H1 (cell line): Measurements from ENCODE around the gene KLHL36. TPM values are rescaled to one million over a fixed set of nuclear protein-coding genes. Genes with fewer than 3 reads are reported as not detected.

Source experiments
- CTCF ChIA-PET: fragments of 300-600 bp; sonication (Branson Sonifier 250); formaldehyde crosslinking; loops from one replicate; lab custom pipeline; 2021; ENCODE audit not compliant: partially characterized antibody; lab: Charles Lee
- POLR2A ChIA-PET: fragments of 300-600 bp; sonication (Branson Sonifier 250); formaldehyde crosslinking; loops from one replicate; lab custom pipeline; 2021; ENCODE audit warnings: inconsistent platforms; ENCODE audit not compliant: partially characterized antibody; lab: Charles Lee
- DNase-seq, 2 experiments: peaks; one replicate each; pipeline versions ENCODE4 v3.0.0 to v3.0.0-alpha.2; 2010 to 2022; ENCODE audit warnings: low spot score in 2 of 2, low read depth in 1 of 2, mixed read lengths in 1 of 2
- FAIRE-seq: peaks from 2 replicates; lab custom pipeline; 2011; peaks lifted over from hg19 to GRCh38; lab: Jason Lieb, UNC
- H2AFZ ChIP-seq: 2 replicates; pipeline ENCODE4 v1.8.1; 2012; ENCODE audit warnings: low read length, inconsistent platforms
- H2AK5ac ChIP-seq: 2 replicates; pipeline ENCODE4 v1.6.1; 2013; ENCODE audit warnings: low read depth, low read length
- H2BK120ac ChIP-seq: replicated peaks from 2 replicates; pipeline ENCODE3; 2013; ENCODE audit warnings: low read depth, low read length, inconsistent platforms
- H2BK12ac ChIP-seq: 2 replicates; pipeline ENCODE4 v1.6.1; 2013; ENCODE audit warnings: low read depth, low read length
- H2BK15ac ChIP-seq: 2 replicates; pipeline ENCODE4 v1.6.1; 2013; ENCODE audit warnings: low read length
- H2BK20ac ChIP-seq: 2 replicates; pipeline ENCODE4 v1.6.1; 2013; ENCODE audit warnings: low read length
- H2BK5ac ChIP-seq: 2 replicates; pipeline ENCODE4 v1.6.1; 2013; ENCODE audit warnings: low read depth, low read length
- H3K14ac ChIP-seq: 2 replicates; pipeline ENCODE4 v1.6.1; 2013; ENCODE audit warnings: inconsistent platforms; ENCODE audit not compliant: insufficient read length
- H3K18ac ChIP-seq: 2 replicates; pipeline ENCODE4 v1.6.1; 2013; ENCODE audit warnings: low read length; ENCODE audit errors: extremely low read depth
- H3K23ac ChIP-seq: 2 replicates; pipeline ENCODE4 v1.6.1; 2013; ENCODE audit warnings: inconsistent platforms; ENCODE audit not compliant: insufficient read length
- H3K23me2 ChIP-seq: 2 replicates; pipeline ENCODE4 v1.6.1; 2013; ENCODE audit warnings: low read depth, low read length
- H3K27ac ChIP-seq: 2 replicates; pipeline ENCODE4 v1.6.1; 2011; ENCODE audit warnings: low read depth, low read length, inconsistent platforms
- H3K27me3 ChIP-seq, 4 experiments: replicated peaks in 1 of 4; 1 replicate in 1 of 4; 2 replicates in 3 of 4; pipeline versions ENCODE4 v1.6.1 to v1.8.1; 2011 to 2013; ENCODE audit warnings: low read length in 3 of 4, mild to moderate bottlenecking in 3 of 4, inconsistent platforms in 2 of 4, mixed read lengths in 2 of 4, moderate library complexity in 1 of 4; ENCODE audit not compliant: control insufficient read depth in 3 of 4, insufficient read depth in 3 of 4; ENCODE audit errors: extremely low read depth in 1 of 4
- H3K36me3 ChIP-seq, 4 experiments: 2 replicates each; pipeline versions ENCODE4 v1.6.1 to v1.8.1; 2011 to 2013; ENCODE audit warnings: mild to moderate bottlenecking in 4 of 4, low read length in 3 of 4, moderate library complexity in 2 of 4, control low read depth in 1 of 4, inconsistent platforms in 1 of 4; ENCODE audit not compliant: insufficient read depth in 4 of 4, control insufficient read depth in 2 of 4
- H3K4ac ChIP-seq: replicated peaks from 2 replicates; pipeline ENCODE3; 2013; ENCODE audit warnings: low read length, low read depth, mixed read lengths, inconsistent platforms; ENCODE audit not compliant: insufficient read length
- H3K4me1 ChIP-seq, 4 experiments: replicated peaks in 1 of 4; 1 replicate in 1 of 4; 2 replicates in 3 of 4; pipeline versions ENCODE4 v1.6.1 to v1.8.1; 2011 to 2013; ENCODE audit warnings: low read length in 3 of 4, inconsistent platforms in 2 of 4, mixed read lengths in 1 of 4; ENCODE audit not compliant: insufficient read depth in 4 of 4, control insufficient read depth in 3 of 4
- H3K4me2 ChIP-seq, 2 experiments: 2 replicates each; pipeline versions ENCODE4 v1.6.1 to v1.8.1; 2011 to 2013; ENCODE audit warnings: low read depth in 2 of 2, low read length in 2 of 2, control low read depth in 1 of 2, inconsistent platforms in 1 of 2, mild to moderate bottlenecking in 1 of 2; ENCODE audit not compliant: insufficient read depth in 1 of 2
- H3K4me3 ChIP-seq, 4 experiments: fragments of 200-600, 300-600 bp in 1 of 4; sonication (generic), shearing (Covaris generic), sonication (Bioruptor Twin) in 1 of 4; 2 replicates each; pipeline versions ENCODE4 v1.5.1 to v1.8.1; 2011 to 2016; ENCODE audit warnings: low read length in 4 of 4, low read depth in 3 of 4, control low read depth in 2 of 4, inconsistent platforms in 2 of 4, mild to moderate bottlenecking in 2 of 4, mixed read lengths in 1 of 4, moderate library complexity in 1 of 4; ENCODE audit not compliant: insufficient read depth in 2 of 4; ENCODE audit errors: extremely low read depth in 1 of 4
- H3K56ac ChIP-seq: replicated peaks from 2 replicates; pipeline ENCODE3; 2013; ENCODE audit warnings: low read depth, mild to moderate bottlenecking, mixed read lengths, low read length, inconsistent platforms; ENCODE audit not compliant: insufficient read length
- H3K79me1 ChIP-seq: 2 replicates; pipeline ENCODE4 v1.6.1; 2013; ENCODE audit warnings: low read depth, low read length, control low read depth
- H3K79me2 ChIP-seq, 2 experiments: 2 replicates each; pipeline versions ENCODE4 v1.6.1 to v1.8.1; 2012 to 2013; ENCODE audit warnings: low read length in 2 of 2, mild to moderate bottlenecking in 2 of 2, inconsistent platforms in 1 of 2; ENCODE audit not compliant: insufficient read depth in 2 of 2, control insufficient read depth in 1 of 2
- H3K9ac ChIP-seq, 4 experiments: replicated peaks in 1 of 4; 1 replicate in 1 of 4; 2 replicates in 3 of 4; pipeline versions ENCODE4 v1.6.1 to v1.8.1; 2011 to 2013; ENCODE audit warnings: low read depth in 3 of 4, low read length in 3 of 4, control low read depth in 2 of 4, mild to moderate bottlenecking in 2 of 4, moderate library complexity in 2 of 4, inconsistent platforms in 1 of 4; ENCODE audit errors: extremely low read depth in 1 of 4
- H3K9me3 ChIP-seq, 2 experiments: 2 replicates each; pipeline versions ENCODE4 v1.6.1 to v1.8.1; 2012 to 2013; ENCODE audit warnings: mild to moderate bottlenecking in 2 of 2, moderate library complexity in 2 of 2, control low read depth in 1 of 2, inconsistent platforms in 1 of 2, low read depth in 1 of 2, low read length in 1 of 2, mixed read lengths in 1 of 2; ENCODE audit not compliant: insufficient read depth in 2 of 2
- H4K20me1 ChIP-seq, 2 experiments: replicated peaks in 1 of 2; 2 replicates each; pipeline versions ENCODE3 to v1.8.1; 2011 to 2013; ENCODE audit warnings: inconsistent platforms in 2 of 2, low read length in 2 of 2, mild to moderate bottlenecking in 1 of 2; ENCODE audit not compliant: insufficient read depth in 2 of 2, control insufficient read depth in 1 of 2
- H4K5ac ChIP-seq: 2 replicates; pipeline ENCODE4 v1.6.1; 2013; ENCODE audit warnings: low read length, low read depth, mixed read lengths, inconsistent platforms; ENCODE audit not compliant: insufficient read length
- H4K8ac ChIP-seq: 2 replicates; pipeline ENCODE4 v1.8.0; 2013; ENCODE audit warnings: mild to moderate bottlenecking, moderate library complexity, low read length, inconsistent platforms; ENCODE audit not compliant: insufficient read depth; ENCODE audit errors: extremely low read depth
- H4K91ac ChIP-seq: replicated peaks from 2 replicates; pipeline ENCODE3; 2013; ENCODE audit warnings: low read length, mixed read lengths, inconsistent platforms; ENCODE audit not compliant: insufficient read length
- WGBS, 2 experiments: shearing (Covaris generic) in 1 of 2; methylation state at CpG; one replicate each; pipeline versions ENCODE4 v1.1.6 to v1.1.7; 2013 to 2015; ENCODE audit warnings: low lambda C conversion rate in 2 of 2, mixed read lengths in 2 of 2, inconsistent platforms in 1 of 2, low coverage in 1 of 2, missing lambda C conversion rate in 1 of 2; ENCODE audit not compliant: insufficient replicate concordance in 2 of 2, insufficient coverage in 1 of 2, insufficient read length in 1 of 2; ENCODE audit errors: extremely low coverage in 1 of 2, missing lambda C conversion rate in 1 of 2; 5-methylcytosine and 5-hydroxymethylcytosine counted together
- polyA plus RNA-seq, 7 experiments: library from polyadenylated mRNA; depleted of rRNA in 3 of 7; stranded (reverse) in 5 of 7; unstranded in 2 of 7; fragments of >200 nt in 5 of 7; fragments of 200-250 nt in 2 of 7; gene quantifications; 1 replicate in 5 of 7; 2 replicates in 1 of 7; 4 replicates in 1 of 7; pipeline versions ENCODE4 v1.2.1 to v1.2.3, GENCODE V29; 2011 to 2013; ENCODE audit warnings: missing spikeins in 2 of 7, mixed read lengths in 2 of 7
- total RNA-seq: library from RNA; stranded (reverse); fragmentation: NEBNext Ultra II Directional; extraction: Animal tissue kit (Norgen Biotek cat#: 25700); gene quantifications from 2 replicates; pipeline ENCODE4 v1.2.1, GENCODE V29; 2021
- TF ChIP-seq, protein P1 (sequence below): fragments of 300-600 bp; sonication (generic); IDR thresholded peaks from 2 replicates; pipeline ENCODE4 v1.7.1; 2012; ENCODE audit warnings: low read length, moderate library complexity, mild to moderate bottlenecking, inconsistent platforms; ENCODE audit not compliant: insufficient replicate concordance

The KLHL36 gene
- total and polyA plus RNA-seq, 2 of the 8 experiments (the other 6 are each of a cell fraction or from before 2014, with no cell fraction given), result 22.9 to 33.6 TPM

DNA sequence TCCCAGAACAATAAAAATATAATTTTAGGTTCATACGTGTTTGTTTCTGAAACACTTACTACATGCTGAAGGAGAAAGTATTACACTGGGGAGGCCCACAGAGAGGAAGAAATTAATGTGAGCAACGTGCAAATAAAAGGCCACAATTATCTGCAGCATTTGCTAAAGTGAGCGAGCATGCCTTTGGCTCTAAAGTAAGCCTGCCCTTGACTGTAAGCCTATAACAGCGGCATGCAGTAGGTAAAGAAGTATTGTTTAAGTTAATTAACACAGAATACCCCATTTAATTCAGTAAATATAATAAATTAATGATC lies 17.2 kb upstream of the KLHL36 start:
- Histone ChIP-seq H3K23me2 (no peaks in the 10 kb centered on the region), H3K9me3 (no peaks in the 10 kb centered on the region), H2BK20ac (no peak overlapping the region), H3K27me3 (no peaks in the 10 kb centered on the region), H3K9ac (no peak overlapping the region), H4K20me1 (no peaks in the 10 kb centered on the region), H2BK5ac (no peak overlapping the region), H4K91ac (no peak overlapping the region), H3K18ac (no peak overlapping the region), H3K36me3 (no peaks in the 10 kb centered on the region), H3K14ac (no peak overlapping the region), H2BK120ac (no peak overlapping the region), H2BK12ac (no peak overlapping the region), H4K5ac (no peak overlapping the region), H2AFZ (no peak overlapping the region), H3K27ac (no peak overlapping the region), H3K79me2 (no peaks in the 10 kb centered on the region), H2AK5ac (no peak overlapping the region), H3K4me1 (peaks cover 0 to 6% (median 3%) of the 10 kb centered on the region in 4 experiments; a peak in 3 of 7 replicates), H2BK15ac (no peak overlapping the region), H4K8ac (no peak overlapping the region), H3K4ac (no peak overlapping the region), H3K79me1 (no peaks in the 10 kb centered on the region), H3K4me3 (no peak overlapping the region), H3K4me2 (no peak overlapping the region), H3K56ac (no peak overlapping the region), H3K23ac (no peak overlapping the region)
- FAIRE-seq (no peak), DNase-seq (no peak)
- WGBS, 2 experiments, result 90% methylated on average over 4 of the region's 4 CpGs; no CpG with 5 or more reads in 1 of the 2 experiments
- ChIA-PET CTCF (interaction anchor here (0.9 kb wide), 1 partner anchor 84 kb away, joined by 4 read pairs; no protein-coding TSS in a partner anchor), POLR2A (no interaction called here)
- TF ChIP-seq, protein P1, sequence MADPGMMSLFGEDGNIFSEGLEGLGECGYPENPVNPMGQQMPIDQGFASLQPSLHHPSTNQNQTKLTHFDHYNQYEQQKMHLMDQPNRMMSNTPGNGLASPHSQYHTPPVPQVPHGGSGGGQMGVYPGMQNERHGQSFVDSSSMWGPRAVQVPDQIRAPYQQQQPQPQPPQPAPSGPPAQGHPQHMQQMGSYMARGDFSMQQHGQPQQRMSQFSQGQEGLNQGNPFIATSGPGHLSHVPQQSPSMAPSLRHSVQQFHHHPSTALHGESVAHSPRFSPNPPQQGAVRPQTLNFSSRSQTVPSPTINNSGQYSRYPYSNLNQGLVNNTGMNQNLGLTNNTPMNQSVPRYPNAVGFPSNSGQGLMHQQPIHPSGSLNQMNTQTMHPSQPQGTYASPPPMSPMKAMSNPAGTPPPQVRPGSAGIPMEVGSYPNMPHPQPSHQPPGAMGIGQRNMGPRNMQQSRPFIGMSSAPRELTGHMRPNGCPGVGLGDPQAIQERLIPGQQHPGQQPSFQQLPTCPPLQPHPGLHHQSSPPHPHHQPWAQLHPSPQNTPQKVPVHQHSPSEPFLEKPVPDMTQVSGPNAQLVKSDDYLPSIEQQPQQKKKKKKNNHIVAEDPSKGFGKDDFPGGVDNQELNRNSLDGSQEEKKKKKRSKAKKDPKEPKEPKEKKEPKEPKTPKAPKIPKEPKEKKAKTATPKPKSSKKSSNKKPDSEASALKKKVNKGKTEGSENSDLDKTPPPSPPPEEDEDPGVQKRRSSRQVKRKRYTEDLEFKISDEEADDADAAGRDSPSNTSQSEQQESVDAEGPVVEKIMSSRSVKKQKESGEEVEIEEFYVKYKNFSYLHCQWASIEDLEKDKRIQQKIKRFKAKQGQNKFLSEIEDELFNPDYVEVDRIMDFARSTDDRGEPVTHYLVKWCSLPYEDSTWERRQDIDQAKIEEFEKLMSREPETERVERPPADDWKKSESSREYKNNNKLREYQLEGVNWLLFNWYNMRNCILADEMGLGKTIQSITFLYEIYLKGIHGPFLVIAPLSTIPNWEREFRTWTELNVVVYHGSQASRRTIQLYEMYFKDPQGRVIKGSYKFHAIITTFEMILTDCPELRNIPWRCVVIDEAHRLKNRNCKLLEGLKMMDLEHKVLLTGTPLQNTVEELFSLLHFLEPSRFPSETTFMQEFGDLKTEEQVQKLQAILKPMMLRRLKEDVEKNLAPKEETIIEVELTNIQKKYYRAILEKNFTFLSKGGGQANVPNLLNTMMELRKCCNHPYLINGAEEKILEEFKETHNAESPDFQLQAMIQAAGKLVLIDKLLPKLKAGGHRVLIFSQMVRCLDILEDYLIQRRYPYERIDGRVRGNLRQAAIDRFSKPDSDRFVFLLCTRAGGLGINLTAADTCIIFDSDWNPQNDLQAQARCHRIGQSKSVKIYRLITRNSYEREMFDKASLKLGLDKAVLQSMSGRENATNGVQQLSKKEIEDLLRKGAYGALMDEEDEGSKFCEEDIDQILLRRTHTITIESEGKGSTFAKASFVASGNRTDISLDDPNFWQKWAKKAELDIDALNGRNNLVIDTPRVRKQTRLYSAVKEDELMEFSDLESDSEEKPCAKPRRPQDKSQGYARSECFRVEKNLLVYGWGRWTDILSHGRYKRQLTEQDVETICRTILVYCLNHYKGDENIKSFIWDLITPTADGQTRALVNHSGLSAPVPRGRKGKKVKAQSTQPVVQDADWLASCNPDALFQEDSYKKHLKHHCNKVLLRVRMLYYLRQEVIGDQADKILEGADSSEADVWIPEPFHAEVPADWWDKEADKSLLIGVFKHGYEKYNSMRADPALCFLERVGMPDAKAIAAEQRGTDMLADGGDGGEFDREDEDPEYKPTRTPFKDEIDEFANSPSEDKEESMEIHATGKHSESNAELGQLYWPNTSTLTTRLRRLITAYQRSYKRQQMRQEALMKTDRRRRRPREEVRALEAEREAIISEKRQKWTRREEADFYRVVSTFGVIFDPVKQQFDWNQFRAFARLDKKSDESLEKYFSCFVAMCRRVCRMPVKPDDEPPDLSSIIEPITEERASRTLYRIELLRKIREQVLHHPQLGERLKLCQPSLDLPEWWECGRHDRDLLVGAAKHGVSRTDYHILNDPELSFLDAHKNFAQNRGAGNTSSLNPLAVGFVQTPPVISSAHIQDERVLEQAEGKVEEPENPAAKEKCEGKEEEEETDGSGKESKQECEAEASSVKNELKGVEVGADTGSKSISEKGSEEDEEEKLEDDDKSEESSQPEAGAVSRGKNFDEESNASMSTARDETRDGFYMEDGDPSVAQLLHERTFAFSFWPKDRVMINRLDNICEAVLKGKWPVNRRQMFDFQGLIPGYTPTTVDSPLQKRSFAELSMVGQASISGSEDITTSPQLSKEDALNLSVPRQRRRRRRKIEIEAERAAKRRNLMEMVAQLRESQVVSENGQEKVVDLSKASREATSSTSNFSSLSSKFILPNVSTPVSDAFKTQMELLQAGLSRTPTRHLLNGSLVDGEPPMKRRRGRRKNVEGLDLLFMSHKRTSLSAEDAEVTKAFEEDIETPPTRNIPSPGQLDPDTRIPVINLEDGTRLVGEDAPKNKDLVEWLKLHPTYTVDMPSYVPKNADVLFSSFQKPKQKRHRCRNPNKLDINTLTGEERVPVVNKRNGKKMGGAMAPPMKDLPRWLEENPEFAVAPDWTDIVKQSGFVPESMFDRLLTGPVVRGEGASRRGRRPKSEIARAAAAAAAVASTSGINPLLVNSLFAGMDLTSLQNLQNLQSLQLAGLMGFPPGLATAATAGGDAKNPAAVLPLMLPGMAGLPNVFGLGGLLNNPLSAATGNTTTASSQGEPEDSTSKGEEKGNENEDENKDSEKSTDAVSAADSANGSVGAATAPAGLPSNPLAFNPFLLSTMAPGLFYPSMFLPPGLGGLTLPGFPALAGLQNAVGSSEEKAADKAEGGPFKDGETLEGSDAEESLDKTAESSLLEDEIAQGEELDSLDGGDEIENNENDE, result no peak
